GM10248 (cell line): ENCODE results near the gene BICDL2.

Experiments
- CTCF ChIA-PET: fragments of 300-600 bp; sonication (Branson Sonifier 250); formaldehyde crosslinking; extraction: SDS; loops from one replicate; lab custom pipeline; 2021; ENCODE audit warnings: antibody characterized with exemption; lab: Yijun Ruan, JAX
- POLR2A ChIA-PET: fragments of 350-650 bp; sonication (Branson Sonifier 250); formaldehyde crosslinking; extraction: SDS; loops from one replicate; lab custom pipeline; 2020; ENCODE audit warnings: antibody characterized with exemption; lab: Yijun Ruan, JAX
- DNase-seq: peaks from one replicate; pipeline ENCODE4 v3.0.0; 2012; ENCODE audit errors: extremely low spot score
- CTCF ChIP-seq: IDR thresholded peaks from 2 replicates; pipeline ENCODE4 v1.5.1; 2012; ENCODE audit warnings: mild to moderate bottlenecking, low read depth; ENCODE audit errors: extremely low read depth, missing control alignments, control extremely low read depth

The BICDL2 gene

GRCh38 chr16:3017794-3018506 is 18.8 kb downstream of the BICDL2 start, which contains the start of gene CLDN6:
Gene CLDN6 (minus strand): TSS chr16:3018183. CDS start chr16:3016021, 2,162 bp downstream.
- DNase-seq, result no peak
- TF ChIP-seq CTCF, result peak; percentile 21
- POLR2A ChIA-PET, result no interaction called here
- CTCF ChIA-PET, result interaction anchor here (1.1 to 15.9 kb wide), 5 partner anchors 10 to 112 kb away, joined by 3 to 231 read pairs (median 16); no protein-coding TSS in a partner anchor

- CTCF ChIA-PET, result interaction anchor here (1.1 to 3.3 kb wide), 2 partner anchors 11 to 14 kb away, joined by 3 to 16 read pairs; no protein-coding TSS in a partner anchor
- POLR2A ChIA-PET, result no interaction called here
- DNase-seq, result no peak
- no peak for TF ChIP-seq CTCF
These were observed 19.4 kb downstream of the BICDL2 start for GRCh38 chr16:3017344-3017743.

- ChIA-PET CTCF (no interaction called here), POLR2A (no interaction called here)
- no peak for TF ChIP-seq CTCF
- no peak for DNase-seq
These were observed 20.8 kb downstream of the BICDL2 start for GRCh38 chr16:3015865-3016521.

GRCh38 chr16:3014971-3015370 is 21.8 kb downstream of the BICDL2 start:
- POLR2A ChIA-PET, result no interaction called here
- DNase-seq, result no peak
- TF ChIP-seq CTCF, result no peak
- CTCF ChIA-PET, result interaction anchor here (1.1 to 1.4 kb wide), 2 partner anchors 13 kb away, joined by 3 to 4 read pairs; no protein-coding TSS in a partner anchor

GRCh38 chr16:3013998-3014690 is 22.6 kb downstream of the BICDL2 start:
- CTCF ChIA-PET, result interaction anchor here (1.1 to 1.4 kb wide), 2 partner anchors 12 to 14 kb away, joined by 3 to 4 read pairs; no protein-coding TSS in a partner anchor
- no peak for TF ChIP-seq CTCF
- POLR2A ChIA-PET, result no interaction called here
- no peak for DNase-seq

- no peak for DNase-seq
- TF ChIP-seq CTCF, result no peak
- CTCF ChIA-PET, result no interaction called here
- POLR2A ChIA-PET, result no interaction called here
These were observed 23.2 kb downstream of the BICDL2 start for GRCh38 chr16:3013491-3013951.
